Prostate gland (tissue), 2 donors: ENCODE results near the gene GLIS1. TPM values are rescaled to one million over a fixed set of nuclear protein-coding genes. Genes with fewer than 3 reads are reported as not detected.

Experiments
- DNase-seq: peaks from one replicate; pipeline ENCODE4 v3.0.0-alpha.2; 2019; ENCODE audit warnings: low spot score
- H3K27ac ChIP-seq, 2 donors: fragments of 200-600 bp; sonication (generic); 2 replicates each; pipeline ENCODE4 v1.5.1; 2017 to 2019
- H3K27me3 ChIP-seq: fragments of 200-600 bp; sonication (generic); replicated peaks from 2 replicates; pipeline ENCODE4 v1.5.1; 2019; ENCODE audit not compliant: insufficient read depth
- H3K36me3 ChIP-seq, 2 donors: fragments of 200-600 bp; sonication (generic); 1 replicate in 1 of 2; 2 replicates in 1 of 2; pipeline versions ENCODE4 v1.5.1 to v1.8.1; 2017 to 2019
- H3K4me1 ChIP-seq: fragments of 200-600 bp; sonication (generic); replicated peaks from 2 replicates; pipeline ENCODE4 v1.5.1; 2019
- H3K4me3 ChIP-seq, 2 donors: fragments of 200-600 bp; sonication (generic); 2 replicates each; pipeline ENCODE4 v1.5.1; 2017 to 2019
- H3K9me3 ChIP-seq: fragments of 200-600 bp; sonication (generic); 2 replicates; pipeline ENCODE4 v1.5.1; 2017
- CTCF ChIP-seq, 4 experiments: fragments of 200-600 bp in 2 of 4; fragments of 450-650 bp in 2 of 4; sonication (generic) in 2 of 4; IDR thresholded peaks; 1 replicate in 3 of 4; 2 replicates in 1 of 4; pipeline ENCODE4 v1.5.1; 2016 to 2019; ENCODE audit warnings: antibody characterized with exemption in 4 of 4, mild to moderate bottlenecking in 2 of 4, moderate library complexity in 2 of 4
- POLR2A ChIP-seq: fragments of 450-650 bp; IDR thresholded peaks from one replicate; pipeline ENCODE4 v1.6.1; 2016; ENCODE audit warnings: antibody characterized with exemption, mild to moderate bottlenecking
- POLR2AphosphoS5 ChIP-seq: sonication (generic); formaldehyde crosslinking; IDR thresholded peaks from one replicate; pipeline ENCODE4 v1.6.1; 2017; ENCODE audit warnings: antibody characterized with exemption
- WGBS: methylation state at CpG from one replicate; pipeline ENCODE4 v1.1.5; 2018; 5-methylcytosine and 5-hydroxymethylcytosine counted together
- intact Hi-C: fragments of 100-400 bp; cut with DNase I; formaldehyde crosslinking; loops from one replicate; pipeline ENCODE4 v1.14.2; 2022
- total RNA-seq, 2 donors: library from RNA; depleted of rRNA; stranded (reverse); fragments of >200 nt; gene quantifications; one replicate each; pipeline ENCODE4 v1.1.0, GENCODE V29; 2016

GLIS1 gene
- total RNA-seq, 2 donors from 2014 or later: 1.1 to 8.1 TPM

- no peak for DNase-seq
- no peaks in the 10 kb centered on the region for H3K36me3 ChIP-seq
- TF ChIP-seq POLR2A (no peak), CTCF (IDR thresholded peaks at IDR 0.05) (no peak), POLR2AphosphoS5 (no peak)
- no peak overlapping the region for H3K27ac ChIP-seq
- WGBS: 89% methylated on average over 10 of the region's 10 CpGs
- intact Hi-C loops: no loop called here
- no peaks in the 10 kb centered on the region for H3K4me1 ChIP-seq
- H3K9me3 ChIP-seq: no peaks in the 10 kb centered on the region
- no peak overlapping the region for H3K4me3 ChIP-seq
- no peaks in the 10 kb centered on the region for H3K27me3 ChIP-seq
Observed at GRCh38 chr1:53552981-53553733, 185.8 kb downstream of the GLIS1 start.

GRCh38 chr1:53552146-53552861 is 186.7 kb downstream of the GLIS1 start:
- Histone ChIP-seq H3K36me3 (no peaks in the 10 kb centered on the region), H3K27ac (no peak overlapping the region), H3K4me3 (no peak overlapping the region), H3K27me3 (no peaks in the 10 kb centered on the region), H3K9me3 (no peaks in the 10 kb centered on the region), H3K4me1 (no peaks in the 10 kb centered on the region)
- intact Hi-C loops: no loop called here
- 64% methylated on average over 10 of the region's 10 CpGs for whole genome bisulfite sequencing
- DNase-seq: no peak
- no peak for TF ChIP-seq POLR2A
- TF ChIP-seq CTCF (IDR thresholded peaks at IDR 0.05): no peak
- no peak for TF ChIP-seq POLR2AphosphoS5

GRCh38 chr1:53551428-53551995 is 187.5 kb downstream of the GLIS1 start:
- no peak for TF ChIP-seq POLR2A
- no peak for TF ChIP-seq CTCF (IDR thresholded peaks at IDR 0.05)
- TF ChIP-seq POLR2AphosphoS5: no peak
- Histone ChIP-seq H3K4me1 (no peaks in the 10 kb centered on the region), H3K4me3 (no peak overlapping the region), H3K27ac (no peak overlapping the region), H3K27me3 (no peaks in the 10 kb centered on the region), H3K9me3 (no peaks in the 10 kb centered on the region), H3K36me3 (no peaks in the 10 kb centered on the region)
- intact Hi-C loops: no loop called here
- DNase-seq: no peak
- WGBS: 82% methylated on average over 8 of the region's 8 CpGs

- Histone ChIP-seq H3K4me3 (no peak overlapping the region), H3K9me3 (no peaks in the 10 kb centered on the region), H3K4me1 (no peaks in the 10 kb centered on the region), H3K36me3 (no peaks in the 10 kb centered on the region), H3K27ac (no peak overlapping the region), H3K27me3 (no peaks in the 10 kb centered on the region)
- intact Hi-C loops: no loop called here
- WGBS: 91% methylated on average over 7 of the region's 7 CpGs
- DNase-seq: no peak
- TF ChIP-seq CTCF (IDR thresholded peaks at IDR 0.05) (no peak), POLR2A (no peak), POLR2AphosphoS5 (no peak)
Observed at GRCh38 chr1:53550201-53550741, 188.7 kb downstream of the GLIS1 start.
